GM19099 (cell line): Measurements from ENCODE around the gene DYSF.

Source experiments
- POLR2A ChIP-seq: IDR thresholded peaks from 3 replicates; pipeline ENCODE4 v1.6.1; 2011; ENCODE audit warnings: low read depth; ENCODE audit not compliant: insufficient read length; ENCODE audit errors: extremely low read depth

Gene DYSF

GRCh38 chr2:71716697-71717624, 263.6 kb downstream of the DYSF start:
- no peak for TF ChIP-seq POLR2A

GRCh38 chr2:71718686-71719085, 265.3 kb downstream of the DYSF start:
- TF ChIP-seq POLR2A: no peak

DNA sequence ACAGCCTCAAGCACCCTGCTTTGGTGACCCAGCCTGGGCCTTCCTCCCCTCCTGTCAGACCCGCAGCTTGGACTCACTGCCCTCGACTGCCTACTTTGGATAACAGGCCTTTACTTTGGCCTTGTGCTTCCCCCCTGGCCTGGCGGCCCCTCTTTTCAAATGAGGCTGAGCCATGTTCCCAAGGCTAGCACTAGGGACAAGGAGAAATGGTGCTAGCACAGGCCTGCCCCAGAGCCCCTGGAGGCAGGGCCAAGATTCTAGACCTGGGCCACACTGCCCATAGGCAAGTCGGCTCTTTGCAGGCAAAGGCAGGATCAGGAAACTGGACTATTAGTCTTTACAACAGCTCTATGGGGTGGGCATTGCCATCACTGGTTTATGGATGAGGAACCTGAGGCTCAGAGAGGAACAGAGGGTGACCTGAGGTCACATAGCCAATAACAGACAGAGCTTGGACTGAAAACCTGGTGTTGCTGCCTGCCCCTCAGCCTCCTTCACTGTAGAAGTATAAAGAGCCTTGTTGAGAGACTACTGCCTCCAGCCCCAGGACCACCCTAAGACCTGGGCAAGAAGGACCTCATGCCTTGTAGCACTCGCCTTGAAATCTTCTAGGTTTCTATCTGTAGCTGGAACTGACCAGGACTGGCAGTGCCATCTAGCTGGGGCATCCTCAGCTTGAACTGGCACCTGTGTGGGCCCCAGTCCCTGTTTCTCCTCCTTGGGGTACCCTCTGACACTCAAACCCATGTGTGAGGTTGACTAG, 266.3 kb downstream of the DYSF start:
- TF ChIP-seq POLR2A: no peak

GRCh38 chr2:71720283-71720560, 266.9 kb downstream of the DYSF start:
- TF ChIP-seq POLR2A: no peak

DNA sequence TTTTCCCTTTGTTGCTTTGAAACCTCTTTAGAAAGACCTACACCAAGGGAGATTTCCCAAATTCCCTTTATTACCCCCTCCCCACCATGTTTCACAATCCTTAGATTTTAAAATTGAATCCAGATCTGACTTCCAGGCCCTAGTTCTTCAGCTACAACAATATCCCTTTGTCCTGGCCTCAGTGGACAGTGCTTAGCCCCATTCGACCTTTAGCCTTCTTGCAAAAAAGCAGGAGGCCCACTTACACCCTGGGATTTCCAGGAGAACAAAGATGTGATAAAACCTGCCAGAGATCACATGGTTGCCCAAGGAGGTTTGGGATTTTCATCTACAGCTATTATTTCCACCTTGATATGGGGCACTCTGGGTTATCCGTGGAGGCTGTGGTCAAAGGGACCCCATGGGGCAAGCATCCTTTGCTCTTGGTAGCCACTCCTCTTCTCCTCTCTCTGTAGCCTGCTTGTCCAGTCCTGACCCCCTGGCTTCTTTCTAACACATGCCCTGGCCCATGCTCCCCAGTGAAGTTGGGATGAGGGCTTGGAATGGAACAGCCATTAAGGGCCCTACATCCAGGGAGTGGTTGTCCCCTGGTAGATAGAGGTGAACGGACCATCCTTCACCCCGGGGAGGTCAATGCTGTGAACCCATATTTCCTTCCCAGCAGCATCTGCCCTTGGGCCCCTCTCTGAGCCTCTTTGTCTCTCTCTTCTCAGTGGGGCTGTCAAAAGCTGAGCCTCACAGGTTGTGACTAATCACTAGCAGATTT, 267.4 kb downstream of the DYSF start:
- no peak for TF ChIP-seq POLR2A

- no peak for TF ChIP-seq POLR2A
Measured at GRCh38 chr2:71721362-71721665, 268.0 kb downstream of the DYSF start.

DNA sequence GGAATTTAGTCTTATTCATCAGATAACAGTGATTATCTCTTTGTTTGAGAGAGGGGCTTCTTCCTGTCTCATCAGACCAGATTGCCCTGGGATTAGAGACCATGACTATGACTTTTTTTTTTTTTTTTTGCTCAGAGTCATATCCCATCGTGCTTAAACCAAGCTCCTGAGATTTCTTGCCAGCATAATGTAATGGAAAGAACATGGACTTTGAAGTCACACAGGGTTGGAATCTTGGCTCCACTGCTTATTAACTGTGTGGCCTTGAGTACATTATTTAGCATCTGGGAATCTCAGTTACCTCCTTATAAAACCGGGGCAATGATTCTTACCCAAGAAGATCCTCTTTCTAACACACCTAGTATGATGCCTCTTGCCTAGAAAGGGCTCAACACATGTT, 268.3 kb downstream of the DYSF start:
- TF ChIP-seq POLR2A: no peak

- TF ChIP-seq POLR2A: no peak
Measured at GRCh38 chr2:71722286-71722685, 268.9 kb downstream of the DYSF start.

DNA sequence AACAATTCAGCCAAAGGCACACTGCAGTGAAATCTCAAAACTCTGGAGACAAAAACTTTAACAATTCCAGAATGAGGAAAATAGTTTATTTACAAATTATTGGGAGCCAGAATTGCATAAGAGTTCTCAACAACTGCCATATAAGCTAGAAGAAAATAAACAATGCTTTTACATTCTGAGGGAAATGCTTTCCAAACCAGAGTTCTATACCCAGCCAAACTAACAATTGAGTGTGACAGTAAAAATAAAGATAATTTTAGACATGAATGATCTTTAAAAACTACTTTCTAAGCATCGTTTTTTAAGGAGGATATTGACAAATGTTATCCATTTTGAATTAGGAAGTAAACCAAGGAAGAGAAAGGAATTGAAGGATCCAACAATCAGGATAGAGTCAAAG, 271.4 kb downstream of the DYSF start:
- no peak for TF ChIP-seq POLR2A

DNA sequence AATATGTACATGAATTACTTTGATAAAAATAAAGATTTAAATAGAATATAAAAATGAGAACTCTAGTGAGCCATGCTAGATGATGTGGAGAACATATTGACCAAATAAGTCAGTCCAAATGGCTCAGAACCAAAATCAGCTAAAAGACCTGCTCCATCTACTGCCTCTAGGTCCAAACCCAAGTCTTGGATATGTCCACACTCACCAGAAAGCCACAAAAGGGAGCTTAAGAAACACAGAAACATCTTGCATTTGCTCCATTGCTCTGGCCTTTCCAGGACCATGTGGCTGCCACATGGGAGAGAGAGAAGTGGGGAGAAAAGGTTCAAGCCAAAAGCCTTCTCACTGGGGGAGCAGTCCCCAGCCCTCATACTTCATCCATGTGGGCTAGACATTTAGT, 272.5 kb downstream of the DYSF start:
- TF ChIP-seq POLR2A: no peak

DNA sequence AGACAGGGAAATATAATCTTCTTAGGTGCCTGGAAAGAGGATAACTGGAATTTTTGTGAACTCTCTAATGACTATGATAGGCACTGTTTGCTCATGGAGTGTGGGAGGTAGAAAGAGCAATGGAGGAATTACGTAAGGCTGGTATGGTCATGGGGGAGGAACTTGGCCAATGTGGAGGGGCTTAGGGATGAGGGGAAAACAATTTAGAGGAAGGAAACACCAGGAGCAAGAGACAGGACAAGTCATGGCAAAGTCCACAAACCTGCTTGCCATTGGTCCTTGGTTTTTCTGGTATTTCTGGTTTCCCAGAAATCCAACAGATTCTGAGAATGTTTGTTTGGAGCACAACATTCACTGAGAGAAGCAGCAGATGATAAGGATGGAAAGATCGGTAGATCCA, 274.2 kb downstream of the DYSF start:
- no peak for TF ChIP-seq POLR2A

GRCh38 chr2:71728036-71728435, 274.7 kb downstream of the DYSF start:
- no peak for TF ChIP-seq POLR2A

- TF ChIP-seq POLR2A: no peak
Measured at GRCh38 chr2:71730785-71731383, 277.5 kb downstream of the DYSF start.

DNA sequence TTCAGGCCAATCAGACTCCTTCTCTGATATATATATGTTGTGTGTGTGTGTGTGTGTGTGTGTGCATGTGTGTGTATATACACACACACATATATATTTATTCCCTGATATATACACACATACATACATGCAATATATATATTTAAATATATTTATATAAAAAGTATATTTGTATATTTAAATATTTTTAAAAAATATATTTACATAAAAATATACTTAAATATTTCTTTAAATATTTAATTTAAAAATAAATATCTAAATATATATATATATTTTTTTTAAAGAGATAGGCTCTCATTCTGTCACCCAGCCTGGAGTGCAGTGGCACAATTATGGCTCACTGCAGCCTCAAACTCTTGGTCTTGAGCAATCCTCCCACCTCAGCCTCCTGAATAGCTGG, 281.3 kb downstream of the DYSF start:
- TF ChIP-seq POLR2A: no peak

DNA sequence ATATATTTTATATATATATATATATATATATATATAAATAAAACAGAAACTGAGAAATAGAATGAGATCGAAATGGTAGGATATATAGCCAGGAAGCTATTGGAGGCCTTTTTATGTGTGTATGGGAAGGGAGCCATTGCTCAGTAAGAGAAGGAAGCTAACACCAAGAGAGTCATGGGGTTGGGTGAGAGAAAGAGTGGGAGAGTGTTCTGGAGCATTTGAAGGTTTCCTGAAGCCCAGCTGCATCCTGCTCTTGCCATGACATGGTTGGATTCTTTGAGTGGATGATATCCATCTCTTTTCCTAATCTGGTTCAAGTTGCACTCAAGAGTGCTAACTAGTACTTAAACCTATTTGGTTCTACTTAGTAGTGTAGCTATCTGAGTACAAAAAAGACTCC, 282.3 kb downstream of the DYSF start:
- no peak for TF ChIP-seq POLR2A
